Measurements from ENCODE around the gene SPDYC.

SPDYC gene

DNA sequence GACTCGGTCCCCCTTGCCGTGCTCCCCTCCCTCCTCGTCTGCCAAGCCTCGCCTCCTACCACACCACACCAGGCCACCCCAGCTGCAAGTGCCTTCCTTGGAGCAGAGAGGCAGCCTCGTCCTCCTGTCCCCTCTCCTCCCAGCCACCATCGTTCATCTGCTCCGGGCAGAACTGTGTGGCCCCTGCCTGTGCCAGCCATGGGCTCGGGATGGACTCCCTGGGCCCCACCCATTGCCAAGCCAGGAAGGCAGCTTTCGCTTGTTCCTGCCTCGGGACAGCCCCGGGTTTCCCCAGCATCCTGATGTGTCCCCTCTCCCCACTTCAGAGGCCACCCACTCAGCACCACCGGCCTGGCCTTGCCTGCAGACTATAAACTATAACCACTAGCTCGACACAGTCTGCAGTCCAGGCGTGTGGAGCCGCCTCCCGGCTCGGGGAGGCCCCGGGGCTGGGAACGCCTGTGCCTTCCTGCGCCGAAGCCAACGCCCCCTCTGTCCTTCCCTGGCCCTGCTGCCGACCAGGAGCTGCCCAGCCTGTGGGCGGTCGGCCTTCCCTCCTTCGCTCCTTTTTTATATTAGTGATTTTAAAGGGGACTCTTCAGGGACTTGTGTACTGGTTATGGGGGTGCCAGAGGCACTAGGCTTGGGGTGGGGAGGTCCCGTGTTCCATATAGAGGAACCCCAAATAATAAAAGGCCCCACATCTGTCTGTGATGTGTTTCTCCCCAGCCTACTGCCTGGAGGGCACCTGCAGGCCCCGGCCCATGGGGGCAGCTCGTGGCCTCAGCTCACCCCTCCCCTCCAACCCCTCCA, 41.5 kb downstream of the SPDYC start:
- TF ChIP-seq, protein P1, sequence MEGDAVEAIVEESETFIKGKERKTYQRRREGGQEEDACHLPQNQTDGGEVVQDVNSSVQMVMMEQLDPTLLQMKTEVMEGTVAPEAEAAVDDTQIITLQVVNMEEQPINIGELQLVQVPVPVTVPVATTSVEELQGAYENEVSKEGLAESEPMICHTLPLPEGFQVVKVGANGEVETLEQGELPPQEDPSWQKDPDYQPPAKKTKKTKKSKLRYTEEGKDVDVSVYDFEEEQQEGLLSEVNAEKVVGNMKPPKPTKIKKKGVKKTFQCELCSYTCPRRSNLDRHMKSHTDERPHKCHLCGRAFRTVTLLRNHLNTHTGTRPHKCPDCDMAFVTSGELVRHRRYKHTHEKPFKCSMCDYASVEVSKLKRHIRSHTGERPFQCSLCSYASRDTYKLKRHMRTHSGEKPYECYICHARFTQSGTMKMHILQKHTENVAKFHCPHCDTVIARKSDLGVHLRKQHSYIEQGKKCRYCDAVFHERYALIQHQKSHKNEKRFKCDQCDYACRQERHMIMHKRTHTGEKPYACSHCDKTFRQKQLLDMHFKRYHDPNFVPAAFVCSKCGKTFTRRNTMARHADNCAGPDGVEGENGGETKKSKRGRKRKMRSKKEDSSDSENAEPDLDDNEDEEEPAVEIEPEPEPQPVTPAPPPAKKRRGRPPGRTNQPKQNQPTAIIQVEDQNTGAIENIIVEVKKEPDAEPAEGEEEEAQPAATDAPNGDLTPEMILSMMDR (IDR thresholded peaks at IDR 0.05; ENCODE audit: unreplicated experiment in 3 of 3), result no peak
- Mint-ChIP-seq H3K4me1 (peaks cover 9% of the 10 kb centered on the region), H3K36me3 (ENCODE audit: low read depth) (peaks cover 11% of the 10 kb centered on the region), H3K27ac (no peak overlapping the region), H3K4me3 (no peak overlapping the region), H3K9me3 (no peaks in the 10 kb centered on the region), H3K27me3 (ENCODE audit: low read depth) (no peaks in the 10 kb centered on the region)

DNA sequence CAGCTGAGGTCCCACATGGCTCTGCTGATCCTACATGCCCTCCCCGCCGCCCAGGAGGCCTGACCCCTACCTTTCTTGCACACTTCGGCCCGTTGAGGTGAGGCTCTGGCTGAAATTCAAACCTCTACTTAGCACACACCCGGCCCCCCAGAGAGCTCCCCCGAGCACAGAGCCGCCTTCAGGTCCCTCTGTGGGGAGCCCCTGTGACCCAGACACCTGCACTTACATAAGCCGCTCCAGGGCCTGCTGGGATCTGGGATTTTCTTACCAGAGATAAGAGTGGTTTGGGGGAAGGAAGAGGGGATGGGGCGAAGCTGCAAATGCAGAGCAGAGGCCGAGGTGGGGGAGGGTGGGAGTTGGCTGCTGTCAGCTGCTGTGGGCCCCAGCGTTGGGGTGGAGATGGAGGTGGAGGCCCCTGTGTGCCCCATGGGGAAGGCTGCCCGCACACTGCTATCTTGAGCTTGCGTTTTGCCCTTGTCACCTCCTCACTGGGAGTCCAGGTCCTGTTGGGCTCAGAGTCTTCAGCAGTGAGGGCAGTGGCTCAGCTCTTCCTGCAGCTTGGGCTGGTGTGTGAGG, 42.3 kb downstream of the SPDYC start:
- no peak overlapping the region for H3K4me3 Mint-ChIP-seq
- no peaks in the 10 kb centered on the region for H3K27me3 Mint-ChIP-seq (ENCODE audit: low read depth)
- peak overlapping the region in 1 of 3 experiments; percentile 46 for H3K27ac Mint-ChIP-seq
- TF ChIP-seq, protein P1 (IDR thresholded peaks at IDR 0.05; ENCODE audit: unreplicated experiment in 3 of 3), result no peak
- H3K4me1 Mint-ChIP-seq, result peaks cover 9% of the 10 kb centered on the region
- no peaks in the 10 kb centered on the region for H3K9me3 Mint-ChIP-seq
- peaks cover 7% of the 10 kb centered on the region for H3K36me3 Mint-ChIP-seq (ENCODE audit: low read depth)

DNA sequence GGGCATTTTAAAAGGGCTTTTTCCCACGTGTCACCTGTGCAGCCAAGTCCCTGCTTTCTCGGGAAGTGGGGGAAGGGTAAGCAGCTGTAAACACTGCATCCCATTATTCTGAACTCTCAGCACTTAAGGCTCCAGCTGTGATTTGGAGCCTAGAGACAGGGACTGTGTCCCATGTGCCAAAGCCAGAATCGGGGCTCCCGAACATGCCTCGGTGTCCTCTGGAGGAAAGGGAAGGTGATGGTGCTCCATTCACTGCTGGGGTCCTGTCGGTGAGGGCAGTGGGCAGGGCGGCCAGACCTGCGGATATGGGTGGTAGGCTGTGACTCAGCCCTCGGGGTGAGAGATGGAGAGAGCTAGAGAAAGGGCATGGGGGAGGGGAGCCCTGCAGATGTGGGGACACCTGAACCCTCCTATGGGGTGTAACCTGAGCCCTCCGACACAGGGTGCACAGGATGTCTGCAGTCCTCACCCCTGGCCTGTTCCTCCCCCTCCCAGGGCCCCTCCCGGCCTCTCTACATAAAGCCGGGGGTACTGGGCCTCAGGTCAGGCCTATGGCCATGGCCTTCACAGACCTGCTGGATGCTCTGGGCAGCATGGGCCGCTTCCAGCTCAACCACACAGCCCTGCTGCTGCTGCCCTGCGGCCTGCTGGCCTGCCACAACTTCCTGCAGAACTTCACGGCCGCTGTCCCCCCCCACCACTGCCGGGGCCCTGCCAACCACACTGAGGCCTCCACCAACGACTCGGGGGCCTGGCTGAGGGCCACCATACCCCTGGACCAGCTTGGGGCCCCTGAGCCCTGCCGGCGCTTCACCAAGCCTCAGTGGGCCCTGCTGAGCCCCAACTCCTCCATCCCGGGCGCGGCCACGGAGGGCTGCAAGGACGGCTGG, 43.5 kb downstream of the SPDYC start:
- no peaks in the 10 kb centered on the region for H3K27me3 Mint-ChIP-seq (ENCODE audit: low read depth)
- H3K4me1 Mint-ChIP-seq, result peaks cover 9% of the 10 kb centered on the region
- TF ChIP-seq, protein P1 (IDR thresholded peaks at IDR 0.05; ENCODE audit: unreplicated experiment in 3 of 3), result no peak
- H3K36me3 Mint-ChIP-seq (ENCODE audit: low read depth), result peaks cover 7% of the 10 kb centered on the region
- no peaks in the 10 kb centered on the region for H3K9me3 Mint-ChIP-seq
- H3K4me3 Mint-ChIP-seq, result no peak overlapping the region
- H3K27ac Mint-ChIP-seq, result peak overlapping the region in 2 of 3 experiments; percentile 26 to 85

DNA sequence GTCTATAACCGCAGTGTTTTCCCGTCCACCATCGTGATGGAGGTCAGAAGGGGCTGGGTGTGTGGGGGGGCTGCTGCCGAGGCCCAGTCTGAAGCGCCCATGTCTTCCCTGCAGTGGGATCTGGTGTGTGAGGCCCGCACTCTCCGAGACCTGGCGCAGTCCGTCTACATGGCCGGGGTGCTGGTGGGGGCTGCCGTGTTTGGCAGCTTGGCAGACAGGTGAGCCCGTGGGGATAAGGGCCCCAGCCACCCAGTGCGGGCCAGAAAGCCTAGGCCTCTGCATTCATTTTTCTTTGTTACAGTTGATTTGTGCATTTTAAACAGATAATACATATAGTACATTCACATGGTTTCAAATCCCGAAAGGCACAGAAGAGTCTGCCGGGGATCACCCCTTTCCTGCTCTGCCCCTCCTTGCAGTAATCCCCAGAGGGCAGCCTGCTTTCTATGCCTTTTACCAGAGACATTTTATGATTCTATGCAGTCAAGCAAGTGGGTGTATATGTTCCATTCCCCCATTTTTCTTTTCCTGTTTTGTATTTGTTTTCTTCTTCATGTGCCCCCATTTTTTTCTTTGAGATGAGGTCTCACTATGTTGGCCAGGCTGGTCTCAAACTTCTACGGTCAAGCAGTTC, 44.3 kb downstream of the SPDYC start:
- peaks cover 1% of the 10 kb centered on the region for H3K36me3 Mint-ChIP-seq (ENCODE audit: low read depth)
- peak overlapping the region in 2 of 3 experiments; percentile 21 to 26 for H3K27ac Mint-ChIP-seq
- TF ChIP-seq, protein P1 (IDR thresholded peaks at IDR 0.05; ENCODE audit: unreplicated experiment in 3 of 3), result no peak

DNA sequence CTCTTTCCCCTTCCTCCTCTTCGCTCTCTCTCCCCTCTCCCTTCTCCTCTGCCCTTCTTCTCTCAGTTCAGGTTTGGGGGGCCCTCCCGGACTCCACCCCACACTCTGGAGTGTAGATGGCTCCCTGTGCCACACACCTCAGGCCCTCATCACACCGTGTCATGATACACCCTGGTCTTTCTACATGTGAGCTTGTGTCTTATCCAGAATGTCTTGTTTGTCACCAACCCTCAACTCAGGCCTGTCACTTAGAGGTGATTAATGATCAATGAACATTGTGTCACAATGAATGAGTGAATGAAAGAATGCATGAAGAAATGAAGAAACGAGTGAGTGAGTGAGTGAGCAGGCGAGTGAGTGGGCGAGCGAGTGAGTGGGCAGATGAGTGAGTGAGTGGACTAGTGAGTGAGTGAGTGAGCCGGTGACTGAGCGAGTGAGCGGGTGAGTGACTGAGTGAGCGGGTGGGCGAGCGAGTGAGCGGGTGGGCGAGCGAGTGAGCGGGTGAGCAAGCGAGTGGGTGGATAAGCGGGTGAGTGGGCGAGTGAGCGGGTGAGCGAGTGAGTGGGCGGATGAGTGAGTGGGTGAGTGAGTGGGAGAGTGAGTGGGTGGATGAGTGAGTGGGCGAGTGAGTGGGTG, 45.5 kb downstream of the SPDYC start:
- Mint-ChIP-seq H3K9me3 (no peaks in the 10 kb centered on the region), H3K4me3 (no peak overlapping the region), H3K27me3 (ENCODE audit: low read depth) (no peaks in the 10 kb centered on the region), H3K36me3 (ENCODE audit: low read depth) (no peaks in the 10 kb centered on the region), H3K27ac (no peak overlapping the region), H3K4me1 (peaks cover 9% of the 10 kb centered on the region)
- TF ChIP-seq, protein P1 (IDR thresholded peaks at IDR 0.05; ENCODE audit: unreplicated experiment in 3 of 3), result no peak

More for the DNA sequence above, 44.3 kb downstream of the SPDYC start:
- Mint-ChIP-seq H3K9me3 (no peaks in the 10 kb centered on the region), H3K4me1 (peaks cover 9% of the 10 kb centered on the region), H3K27me3 (ENCODE audit: low read depth) (no peaks in the 10 kb centered on the region), H3K4me3 (no peak overlapping the region)
